Activated CD4-positive, CD25-positive, alpha-beta regulatory T cell treated with anti-CD3 and anti-CD28 coated beads, Interleukin-2, amount 50 U/mL, for 24 hours (primary cell): ENCODE measurements around the gene SMCO4.

ENCODE experiments used
- ATAC-seq, 2 donors: fragments of 150-1000 bp; cut with Tn5 transposase; one replicate each; pipeline ENCODE4 v1.10.0; 2021; ENCODE audit warnings: mild to moderate bottlenecking in 1 of 2, moderate library complexity in 1 of 2

SMCO4 gene

GRCh38 chr11:93526641-93527583 is 16.3 kb downstream of the SMCO4 start:
- ATAC-seq: no peak

DNA sequence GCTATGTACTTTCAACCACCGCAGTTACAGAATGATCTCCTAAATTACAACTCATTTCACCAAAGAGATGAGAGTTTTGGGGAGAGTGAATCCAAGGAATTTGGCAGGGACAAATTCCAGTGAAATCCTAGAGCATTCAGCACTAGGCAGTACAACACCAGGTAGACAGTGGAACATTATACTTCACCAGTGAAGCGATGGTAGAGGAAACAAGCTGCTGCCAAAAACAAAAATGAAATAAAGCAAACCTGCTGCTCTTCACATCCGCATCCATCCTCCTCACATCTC is 16.9 kb downstream of the SMCO4 start:
- ATAC-seq: no peak

- ATAC-seq: peak in 1 of 2 donors; percentile 20
Measured at GRCh38 chr11:93525601-93526345, 17.4 kb downstream of the SMCO4 start.

GRCh38 chr11:93524858-93525257 is 18.3 kb downstream of the SMCO4 start:
- peak in 1 of 2 donors; percentile 18 for ATAC-seq

DNA sequence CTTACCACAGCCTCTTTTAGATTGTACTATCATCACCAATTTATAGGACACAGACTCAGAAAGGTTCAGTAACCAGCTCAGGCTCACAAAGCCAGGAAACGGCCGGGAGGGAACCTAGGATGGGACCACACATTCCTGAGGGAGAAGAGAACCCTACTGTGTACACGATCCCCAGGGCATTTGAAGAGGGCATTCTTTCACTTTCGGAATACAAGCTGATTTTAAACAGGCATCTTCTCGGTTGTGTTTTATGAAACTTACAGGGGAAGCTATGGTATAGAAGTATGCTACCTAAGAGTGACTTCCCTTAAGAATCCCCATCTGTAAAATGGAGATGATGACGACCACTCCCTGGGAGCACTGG is 19.0 kb downstream of the SMCO4 start:
- ATAC-seq: no peak

DNA sequence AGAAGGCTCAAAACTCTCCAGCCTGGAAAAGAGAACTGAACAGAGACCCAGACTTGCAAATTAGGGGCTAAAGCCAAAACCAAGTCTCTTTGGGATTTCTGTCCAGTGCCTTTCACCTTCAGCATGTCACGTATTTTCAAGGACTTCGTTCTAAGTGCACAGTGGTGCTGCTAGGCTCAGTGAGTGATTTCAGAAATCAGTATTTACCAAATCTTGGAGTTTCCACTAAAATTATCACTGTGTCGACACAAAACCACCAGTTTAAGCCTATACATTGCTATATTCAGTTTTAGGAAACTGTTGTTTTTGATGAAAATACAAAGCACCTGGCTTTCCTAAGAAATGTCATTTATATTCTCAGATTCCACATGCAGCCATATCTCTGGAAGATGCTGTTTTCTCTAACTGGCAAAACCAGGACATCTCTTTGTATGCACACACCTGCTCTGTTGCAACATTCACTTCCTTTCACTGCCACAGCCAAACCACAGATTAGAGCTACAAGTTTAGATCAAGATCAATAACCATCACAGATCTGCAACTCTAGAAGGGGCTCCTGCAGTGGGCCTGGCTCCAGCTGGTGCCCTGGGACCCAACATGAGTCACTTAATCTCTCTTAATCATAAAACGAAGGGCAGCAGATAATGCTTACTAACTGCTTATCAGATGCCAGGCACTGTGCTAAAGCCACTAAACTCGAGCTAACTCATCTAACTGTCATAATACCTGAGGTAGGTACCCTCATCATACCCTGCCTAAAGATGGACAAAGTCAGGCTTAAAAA is 22.3 kb downstream of the SMCO4 start:
- peak in 1 of 2 donors; percentile 31 for ATAC-seq

DNA sequence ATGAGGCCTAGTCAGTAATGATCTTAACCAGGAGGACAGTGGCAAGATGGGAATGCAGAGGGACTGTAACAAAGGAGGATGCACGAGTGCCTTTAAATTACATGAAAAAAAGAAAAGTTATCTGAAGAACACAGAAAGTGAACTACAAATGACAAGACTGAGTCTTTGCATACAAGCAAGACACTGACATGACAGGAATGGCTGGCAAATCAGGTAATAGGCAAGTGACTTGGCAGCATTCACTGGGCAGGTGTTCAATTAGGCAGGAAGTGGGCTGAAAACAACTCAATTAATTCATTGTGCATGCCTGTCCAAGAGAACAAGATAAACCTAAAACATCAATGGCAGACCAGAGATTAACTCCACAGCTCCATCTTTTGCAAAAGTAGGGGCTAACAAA is 24.0 kb downstream of the SMCO4 start:
- no peak for ATAC-seq

GRCh38 chr11:93518081-93518480 is 25.1 kb downstream of the SMCO4 start:
- ATAC-seq: no peak

GRCh38 chr11:93517611-93518010 is 25.6 kb downstream of the SMCO4 start:
- no peak for ATAC-seq

GRCh38 chr11:93517041-93517440 is 26.1 kb downstream of the SMCO4 start:
- no peak for ATAC-seq

- ATAC-seq: no peak
Measured at GRCh38 chr11:93515441-93516025, 27.7 kb downstream of the SMCO4 start.

GRCh38 chr11:93514712-93515111 is 28.5 kb downstream of the SMCO4 start:
- ATAC-seq: no peak

GRCh38 chr11:93513772-93514171 is 29.4 kb downstream of the SMCO4 start:
- no peak for ATAC-seq

DNA sequence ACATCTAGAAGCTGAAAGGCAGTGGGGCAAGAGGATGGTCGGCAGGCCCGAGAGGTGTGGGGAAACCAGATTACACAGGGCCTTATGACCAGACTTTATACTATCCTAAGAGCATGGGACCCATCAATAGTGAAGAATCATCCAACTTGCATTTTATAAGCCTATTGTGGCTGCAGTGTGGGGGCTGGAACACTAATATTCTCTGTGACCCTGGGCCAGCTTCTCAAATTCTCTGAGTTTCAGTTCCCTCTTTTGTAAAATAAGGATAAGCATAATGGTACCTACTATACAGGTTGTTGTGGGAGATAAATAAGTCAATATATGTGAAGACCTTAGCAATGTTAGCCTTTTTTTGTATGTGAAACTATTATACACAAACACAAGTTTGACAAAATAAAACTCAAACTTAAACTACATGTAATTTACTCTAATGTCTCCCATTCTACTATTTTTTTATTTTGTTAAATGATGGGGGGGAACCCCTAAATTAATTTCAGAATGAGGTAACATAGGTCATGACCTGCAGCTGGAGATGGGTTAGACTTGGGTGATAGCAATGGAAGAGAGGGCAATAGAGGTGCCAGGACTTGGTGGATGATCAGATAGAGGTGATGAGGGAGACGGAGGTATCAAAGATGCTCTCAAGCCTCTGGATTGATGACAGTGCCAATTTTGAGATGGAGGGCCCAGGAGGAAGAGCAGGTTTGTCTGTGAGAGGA is 30.1 kb downstream of the SMCO4 start:
- ATAC-seq: no peak

GRCh38 chr11:93512073-93512475 is 31.1 kb downstream of the SMCO4 start:
- peak; percentile 54 to 82 for ATAC-seq

- no peak for ATAC-seq
Measured at GRCh38 chr11:93510196-93510873, 32.9 kb downstream of the SMCO4 start.

- no peak for ATAC-seq
Measured at GRCh38 chr11:93507517-93507916, 35.7 kb downstream of the SMCO4 start.

DNA sequence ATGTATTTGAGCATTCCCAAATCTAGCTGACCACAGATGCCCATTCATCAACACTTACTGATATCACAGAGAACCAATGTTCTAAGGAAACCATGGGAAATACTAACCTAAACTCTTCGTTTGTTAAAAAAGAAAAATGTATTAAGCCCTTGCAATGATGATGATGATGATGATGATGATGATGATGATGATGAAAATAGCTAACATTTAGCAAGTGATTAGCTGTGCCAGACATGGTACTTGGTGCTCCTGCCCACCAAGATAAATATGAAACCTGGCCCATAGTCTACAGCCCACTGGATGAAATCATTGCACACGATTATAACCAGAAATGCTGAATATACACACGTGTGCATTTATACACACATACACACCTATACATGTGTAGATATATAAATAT is 37.5 kb downstream of the SMCO4 start:
- no peak for ATAC-seq

DNA sequence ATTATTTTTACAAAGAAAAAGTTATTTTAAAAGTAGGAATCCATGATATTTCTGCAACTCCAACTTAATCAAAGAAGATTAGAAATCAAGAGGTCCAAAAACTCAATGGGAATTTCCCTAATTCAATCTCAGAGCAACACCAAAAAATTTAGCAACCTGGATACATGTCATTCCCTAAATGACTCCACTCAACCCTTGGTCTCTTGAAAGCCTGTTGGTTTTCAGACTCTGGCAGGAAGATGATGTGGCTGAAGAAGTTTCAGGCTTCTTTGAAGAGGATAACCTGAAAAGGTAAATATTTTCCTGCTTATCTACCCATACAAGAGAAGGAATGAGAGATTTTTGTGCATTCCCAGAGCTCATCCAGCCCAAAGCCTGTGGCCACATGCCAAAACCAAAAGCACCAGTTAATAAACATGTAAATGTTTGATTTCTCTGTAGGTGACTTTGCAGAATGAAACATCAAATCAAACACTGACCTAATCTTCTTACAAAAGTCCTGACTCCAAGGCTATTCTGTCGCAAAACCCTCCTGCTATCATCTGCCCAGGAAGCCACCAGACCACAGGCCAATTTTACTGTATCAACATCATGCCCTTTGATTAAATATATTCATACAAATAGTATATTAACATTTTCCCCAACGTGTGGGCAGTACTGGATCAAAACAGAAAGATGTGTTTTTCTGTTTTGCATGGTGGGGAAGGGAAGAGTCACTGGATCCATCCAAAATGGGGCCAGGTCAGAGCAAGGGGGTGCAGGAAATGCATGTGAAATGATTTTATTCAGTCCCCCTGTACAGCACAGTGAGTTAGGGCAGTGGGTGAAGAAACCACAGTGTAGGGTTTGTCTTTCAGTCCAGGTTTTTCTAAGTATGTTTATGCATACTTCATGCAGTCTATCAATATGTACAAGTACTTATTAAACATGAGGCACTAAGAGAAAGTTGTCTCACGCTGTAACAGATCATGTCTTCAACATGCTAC is 38.8 kb downstream of the SMCO4 start:
- ATAC-seq: no peak

GRCh38 chr11:93501856-93502255 is 41.3 kb downstream of the SMCO4 start:
- no peak for ATAC-seq
